Neuron (in vitro differentiated cells): ENCODE results near the gene ESRRG.

Source experiments
- H2AFZ ChIP-seq: one replicate; pipeline ENCODE4 v1.6.1; 2013; ENCODE audit warnings: low read depth, mild to moderate bottlenecking, inconsistent platforms, low read length, moderate library complexity
- H3K27me3 ChIP-seq: one replicate; pipeline ENCODE4 v1.6.1; 2013; ENCODE audit warnings: low read length; ENCODE audit not compliant: insufficient read depth
- H3K36me3 ChIP-seq: one replicate; pipeline ENCODE4 v1.6.1; 2013; ENCODE audit warnings: low read length; ENCODE audit not compliant: insufficient read depth
- H3K4me1 ChIP-seq: one replicate; pipeline ENCODE4 v1.6.1; 2013; ENCODE audit warnings: low read length; ENCODE audit not compliant: insufficient read depth
- H3K4me3 ChIP-seq: 2 replicates; pipeline ENCODE4 v1.5.1; 2013; ENCODE audit warnings: mild to moderate bottlenecking, low read length, moderate library complexity
- H3K9me3 ChIP-seq: one replicate; pipeline ENCODE4 v1.6.1; 2013; ENCODE audit warnings: low read length

The ESRRG gene

DNA sequence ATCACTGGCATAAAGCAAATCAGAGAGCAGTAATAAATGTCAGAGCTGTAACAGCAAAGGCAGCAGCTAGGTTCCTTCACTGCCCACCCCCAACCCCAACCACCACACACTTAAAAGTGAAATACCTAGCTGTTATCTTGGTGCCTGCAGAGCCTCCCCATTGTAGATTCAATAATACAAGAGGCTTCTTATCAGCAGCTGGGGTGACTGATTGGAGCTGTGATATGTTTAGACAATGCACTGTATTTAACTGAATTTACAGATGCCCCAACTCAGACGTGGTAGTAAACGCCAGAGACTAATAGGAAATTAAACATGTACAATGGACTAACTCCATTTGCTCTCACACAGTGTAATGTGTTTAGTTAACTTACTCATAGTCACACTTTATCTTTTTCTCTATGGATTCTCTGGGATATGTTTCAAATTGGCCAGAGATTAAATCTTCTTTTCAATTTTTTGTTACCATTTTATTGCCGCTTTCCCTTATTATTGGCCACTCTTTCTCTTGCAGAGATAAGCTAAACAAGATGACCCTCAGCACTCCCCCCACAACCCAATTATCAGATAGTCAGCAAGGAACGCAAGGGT is 117.1 kb downstream of the ESRRG start:
- Histone ChIP-seq H3K36me3 (no peaks in the 10 kb centered on the region), H3K4me1 (peaks cover 19% of the 10 kb centered on the region), H3K9me3 (no peaks in the 10 kb centered on the region), H3K27me3 (no peaks in the 10 kb centered on the region), H3K4me3 (no peak overlapping the region), H2AFZ (no peak overlapping the region)

DNA sequence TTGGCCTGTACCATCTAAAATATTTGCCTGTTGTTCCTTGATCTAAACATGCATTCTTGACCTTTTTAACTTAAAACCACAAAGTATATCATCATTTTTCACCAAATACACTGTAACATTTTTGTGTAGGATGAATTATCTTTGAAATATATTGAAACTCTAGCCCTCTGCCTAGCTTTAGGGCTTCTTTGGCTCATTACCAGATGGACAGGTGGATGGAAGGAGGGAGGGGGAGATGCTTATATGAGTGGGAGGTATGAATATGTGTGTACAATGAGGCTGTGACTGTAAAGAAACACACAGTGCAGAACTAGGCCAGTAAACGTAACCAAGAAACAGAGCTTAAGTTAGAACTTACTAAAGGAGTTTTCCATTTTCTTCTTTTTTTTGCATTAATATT is 118.5 kb downstream of the ESRRG start:
- H2AFZ ChIP-seq = no peak overlapping the region
- no peaks in the 10 kb centered on the region for H3K36me3 ChIP-seq
- no peak overlapping the region for H3K4me3 ChIP-seq
- no peaks in the 10 kb centered on the region for H3K9me3 ChIP-seq
- H3K27me3 ChIP-seq = no peaks in the 10 kb centered on the region
- peaks cover 19% of the 10 kb centered on the region for H3K4me1 ChIP-seq

DNA sequence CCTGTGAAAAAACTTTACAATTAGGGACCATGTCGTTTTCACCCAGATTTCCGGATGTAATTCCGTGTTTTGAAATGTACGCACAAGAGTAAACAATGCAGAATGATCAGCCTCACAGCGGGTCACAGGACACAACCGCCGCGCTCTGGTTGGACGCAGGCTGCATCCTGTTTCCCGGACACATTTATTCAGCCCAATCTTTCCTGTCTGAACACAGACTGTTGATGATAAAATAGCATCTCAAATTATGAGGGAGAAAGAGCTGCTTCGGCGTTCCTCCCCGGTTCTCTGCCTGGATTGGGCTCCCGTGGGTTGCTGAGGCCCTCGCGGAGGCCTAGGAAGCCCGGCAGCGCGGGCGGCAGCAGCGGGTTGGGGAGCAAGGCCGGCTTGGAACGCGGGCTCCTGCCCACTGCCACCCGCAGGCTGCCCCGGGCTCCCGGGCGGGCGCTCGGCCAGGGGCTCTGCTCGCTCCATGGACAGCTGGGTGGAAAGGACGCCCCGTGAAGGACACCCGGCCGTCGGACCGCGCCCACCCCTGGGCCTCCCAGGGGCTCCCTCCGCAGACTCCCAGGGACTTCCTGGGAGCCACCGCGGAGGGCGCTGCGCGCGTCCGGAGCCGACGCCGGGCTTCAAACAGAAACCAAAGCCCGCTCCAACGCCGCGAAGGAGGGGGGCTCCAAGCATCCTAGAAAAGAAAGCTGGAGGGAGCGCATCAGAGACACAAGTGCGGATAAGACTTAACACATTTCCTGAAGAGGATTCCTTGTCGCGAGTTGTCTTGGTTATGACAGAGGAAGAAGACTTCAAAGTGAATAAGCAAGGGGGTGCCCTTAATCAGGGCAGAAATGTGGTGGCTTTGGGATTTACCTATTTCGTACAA is 122.3 kb downstream of the ESRRG start:
- Histone ChIP-seq H3K4me1 (peaks cover 6% of the 10 kb centered on the region), H3K9me3 (no peaks in the 10 kb centered on the region), H3K27me3 (no peaks in the 10 kb centered on the region), H3K4me3 (peak overlapping the region; percentile 87), H2AFZ (peak overlapping the region; percentile 85), H3K36me3 (no peaks in the 10 kb centered on the region)

GRCh38 chr1:216599851-216600250 is 123.4 kb downstream of the ESRRG start:
- no peaks in the 10 kb centered on the region for H3K27me3 ChIP-seq
- H3K4me3 ChIP-seq = no peak overlapping the region
- no peaks in the 10 kb centered on the region for H3K9me3 ChIP-seq
- H2AFZ ChIP-seq = no peak overlapping the region
- no peaks in the 10 kb centered on the region for H3K36me3 ChIP-seq
- H3K4me1 ChIP-seq = peaks cover 3% of the 10 kb centered on the region

- Histone ChIP-seq H3K9me3 (no peaks in the 10 kb centered on the region), H2AFZ (no peak overlapping the region), H3K27me3 (no peaks in the 10 kb centered on the region), H3K4me3 (no peak overlapping the region), H3K4me1 (peaks cover 3% of the 10 kb centered on the region), H3K36me3 (no peaks in the 10 kb centered on the region)
These were observed 124.8 kb downstream of the ESRRG start for GRCh38 chr1:216598448-216598847.

GRCh38 chr1:216596281-216596862 is 126.9 kb downstream of the ESRRG start:
- H2AFZ ChIP-seq = peak overlapping the region; percentile 16
- H3K36me3 ChIP-seq = no peaks in the 10 kb centered on the region
- H3K9me3 ChIP-seq = no peaks in the 10 kb centered on the region
- peaks cover 3% of the 10 kb centered on the region for H3K4me1 ChIP-seq
- no peak overlapping the region for H3K4me3 ChIP-seq
- H3K27me3 ChIP-seq = no peaks in the 10 kb centered on the region

DNA sequence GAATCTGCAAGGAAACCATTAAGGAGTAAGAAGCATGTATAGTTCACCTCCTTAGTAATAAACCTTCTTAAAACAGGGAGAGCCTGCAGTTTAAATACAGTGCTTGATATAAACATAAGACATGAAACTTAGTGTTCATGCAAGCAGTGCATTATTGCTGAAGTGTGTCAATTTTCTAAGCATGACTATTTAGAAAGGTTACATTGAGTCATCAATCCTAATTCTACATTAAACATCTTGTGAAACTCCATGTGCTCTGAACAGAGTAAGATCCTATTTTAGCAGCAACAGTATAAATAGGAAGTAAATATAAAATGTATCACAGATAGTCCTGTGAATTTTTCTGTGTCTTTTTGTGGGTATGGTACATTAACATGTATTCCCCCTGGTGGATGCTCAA is 135.5 kb downstream of the ESRRG start:
- Histone ChIP-seq H3K27me3 (no peaks in the 10 kb centered on the region), H3K4me3 (no peak overlapping the region), H3K4me1 (peaks cover under 1% of the 10 kb centered on the region), H2AFZ (no peak overlapping the region), H3K9me3 (peaks cover 2% of the 10 kb centered on the region), H3K36me3 (no peaks in the 10 kb centered on the region)

- Histone ChIP-seq H3K4me3 (no peak overlapping the region), H2AFZ (no peak overlapping the region), H3K36me3 (no peaks in the 10 kb centered on the region), H3K4me1 (peaks cover 14% of the 10 kb centered on the region), H3K27me3 (no peaks in the 10 kb centered on the region), H3K9me3 (peaks cover 2% of the 10 kb centered on the region)
These were observed 141.1 kb downstream of the ESRRG start for GRCh38 chr1:216582151-216582550.

- no peaks in the 10 kb centered on the region for H3K36me3 ChIP-seq
- H3K4me3 ChIP-seq = no peak overlapping the region
- H3K27me3 ChIP-seq = no peaks in the 10 kb centered on the region
- H3K9me3 ChIP-seq = peaks cover 2% of the 10 kb centered on the region
- no peak overlapping the region for H2AFZ ChIP-seq
- H3K4me1 ChIP-seq = peaks cover 19% of the 10 kb centered on the region
These were observed 142.6 kb downstream of the ESRRG start for GRCh38 chr1:216580538-216581057.

GRCh38 chr1:216576234-216576937 is 146.8 kb downstream of the ESRRG start:
- H3K4me1 ChIP-seq = peaks cover 6% of the 10 kb centered on the region
- H3K9me3 ChIP-seq = no peaks in the 10 kb centered on the region
- H2AFZ ChIP-seq = no peak overlapping the region
- H3K4me3 ChIP-seq = no peak overlapping the region
- no peaks in the 10 kb centered on the region for H3K27me3 ChIP-seq
- no peaks in the 10 kb centered on the region for H3K36me3 ChIP-seq

DNA sequence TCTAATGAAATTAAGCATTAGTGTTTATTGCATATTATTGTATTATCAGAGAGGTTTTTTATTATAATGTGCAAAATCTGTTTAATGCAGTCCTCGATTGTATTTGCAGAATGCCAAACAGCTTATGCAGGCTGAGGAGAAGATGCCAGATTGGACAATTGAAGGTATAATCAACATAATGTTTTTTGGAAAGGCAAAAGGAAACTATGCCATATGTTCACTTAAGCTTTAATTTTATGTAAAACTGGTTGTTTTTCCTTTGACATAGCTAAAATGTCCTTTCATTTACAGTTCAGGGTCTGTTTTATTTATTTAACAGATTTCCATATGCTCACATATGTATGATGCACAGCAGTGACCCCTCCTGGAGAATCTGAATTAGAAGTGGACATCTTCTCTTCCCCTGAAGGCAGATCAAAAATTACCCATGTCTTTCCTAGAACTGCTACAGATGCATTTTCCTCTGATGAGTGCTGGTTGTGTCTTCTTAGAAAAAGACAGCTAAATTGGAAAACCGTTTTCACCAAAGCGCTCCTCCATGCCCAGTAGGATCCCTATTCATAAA is 156.5 kb downstream of the ESRRG start:
- H2AFZ ChIP-seq = no peak overlapping the region
- no peaks in the 10 kb centered on the region for H3K4me1 ChIP-seq
- H3K36me3 ChIP-seq = no peaks in the 10 kb centered on the region
- H3K9me3 ChIP-seq = no peaks in the 10 kb centered on the region
- H3K4me3 ChIP-seq = no peak overlapping the region
- no peaks in the 10 kb centered on the region for H3K27me3 ChIP-seq

DNA sequence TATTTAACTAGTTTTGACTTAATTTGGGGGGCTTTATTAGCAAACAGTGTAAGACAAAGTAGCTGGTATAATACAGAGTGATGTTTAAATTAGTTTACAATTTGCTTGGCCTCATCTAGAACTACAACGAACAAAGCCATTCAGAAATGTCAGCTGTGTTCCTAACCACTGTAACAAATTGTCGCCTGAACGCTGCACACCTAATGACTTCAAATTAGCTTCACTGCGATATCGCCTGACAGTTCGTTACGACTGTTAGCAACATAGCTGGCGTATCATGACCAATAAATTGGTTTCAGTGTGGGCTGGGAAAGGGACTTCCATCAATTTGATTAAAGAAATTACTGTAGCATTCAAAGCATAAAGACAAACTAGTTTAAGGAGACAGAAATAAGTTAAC is 160.1 kb downstream of the ESRRG start:
- no peak overlapping the region for H3K4me3 ChIP-seq
- no peaks in the 10 kb centered on the region for H3K27me3 ChIP-seq
- H2AFZ ChIP-seq = no peak overlapping the region

More for the DNA sequence above, 160.1 kb downstream of the ESRRG start:
- Histone ChIP-seq H3K36me3 (no peaks in the 10 kb centered on the region), H3K9me3 (no peaks in the 10 kb centered on the region), H3K4me1 (peaks cover 6% of the 10 kb centered on the region)
